AG09309 (cell line): ENCODE results near the gene DPP10.
"Not testable (repeated sequence)": the region's sequence is repeated elsewhere in the genome, so short reads cannot be mapped to it uniquely, and the experiment has no call there.

Experiments used
- DNase-seq: peaks from one replicate; pipeline ENCODE4 v3.0.0-alpha.2; 2010; ENCODE audit warnings: low read depth
- H3K4me3 ChIP-seq: 2 replicates; pipeline ENCODE4 v1.5.1; 2011; ENCODE audit warnings: mild to moderate bottlenecking, low read depth, low read length, moderate library complexity; ENCODE audit not compliant: control insufficient read depth
- CTCF ChIP-seq: IDR thresholded peaks from 2 replicates; pipeline ENCODE4 v1.5.1; 2011; ENCODE audit warnings: mild to moderate bottlenecking, low read depth, low read length, inconsistent platforms; ENCODE audit not compliant: insufficient read depth, control insufficient read depth; ENCODE audit errors: missing control alignments

Gene DPP10

GRCh38 chr2:114442510-114442909 is at the start of gene DPP10:
Gene DPP10, plus strand, starts transcription at chr2:114442641.
- no peak for TF ChIP-seq CTCF
- H3K4me3 ChIP-seq = no peak within 1 kb of the TSS
- no peak for DNase-seq

- no peak for DNase-seq
- no peak for TF ChIP-seq CTCF
Observed at GRCh38 chr2:114400890-114401289, 41.6 kb upstream of the DPP10 start.

GRCh38 chr2:114405247-114406116 is 37.0 kb upstream of the DPP10 start:
- no peak for TF ChIP-seq CTCF
- no peak for DNase-seq
- H3K4me3 ChIP-seq = no peak overlapping the region

More at GRCh38 chr2:114400890-114401289, 41.6 kb upstream of the DPP10 start:
- H3K4me3 ChIP-seq = no peak overlapping the region

- H3K4me3 ChIP-seq = no peak overlapping the region
- no peak for DNase-seq
- TF ChIP-seq CTCF = no peak
Observed at GRCh38 chr2:114406347-114406746, 36.1 kb upstream of the DPP10 start.

- H3K4me3 ChIP-seq, DNase-seq: not testable (repeated sequence)
Observed at GRCh38 chr2:114407353-114407752, 35.1 kb upstream of the DPP10 start.

- no peak overlapping the region for H3K4me3 ChIP-seq
- DNase-seq = no peak
- no peak for TF ChIP-seq CTCF
Observed at GRCh38 chr2:114421781-114422180, 20.7 kb upstream of the DPP10 start.

- TF ChIP-seq CTCF = no peak
- H3K4me3 ChIP-seq = no peak overlapping the region
- no peak for DNase-seq
Observed at GRCh38 chr2:114424699-114425098, 17.7 kb upstream of the DPP10 start.
